Cardiac fibroblast (primary cell): ENCODE data around the gene PARD6G.
A peak's percentile ranks its signal among the peaks of the same experiment; 100 is the strongest.

Experiments used
- DNase-seq, 2 donors: peaks; one replicate each; pipeline versions ENCODE4 v3.0.0 to v3.0.0-alpha.2; 2010; ENCODE audit warnings: low read depth in 2 of 2
- H3K4me3 ChIP-seq, 2 donors: replicated peaks in 1 of 2; 1 replicate in 1 of 2; 2 replicates in 1 of 2; pipeline ENCODE4 v1.5.1; 2011; ENCODE audit warnings: low read depth in 2 of 2, low read length in 2 of 2, mild to moderate bottlenecking in 2 of 2, moderate library complexity in 1 of 2
- CTCF ChIP-seq: IDR thresholded peaks from one replicate; pipeline ENCODE4 v1.5.1; 2011; ENCODE audit warnings: low read depth, mild to moderate bottlenecking, low read length, inconsistent platforms

The PARD6G gene

GRCh38 chr18:80149667-80150066, 97.6 kb downstream of the PARD6G start:
- TF ChIP-seq CTCF = no peak
- no peak for DNase-seq

GRCh38 chr18:80148326-80149199, 98.8 kb downstream of the PARD6G start:
- no peak for TF ChIP-seq CTCF
- DNase-seq = peak; percentile 18 to 38
- H3K4me3 ChIP-seq = peak overlapping the region; percentile 66 to 80

More at GRCh38 chr18:80149667-80150066, 97.6 kb downstream of the PARD6G start:
- H3K4me3 ChIP-seq = no peak overlapping the region

GRCh38 chr18:80147418-80148325, 99.6 kb downstream of the PARD6G start:
- peak; percentile 81 to 85 for DNase-seq
- TF ChIP-seq CTCF = no peak

GRCh38 chr18:80147037-80147417, 100.3 kb downstream of the PARD6G start:
- TF ChIP-seq CTCF = no peak
- DNase-seq = peak in 1 of 2 donors; percentile 32

More at GRCh38 chr18:80147418-80148325, 99.6 kb downstream of the PARD6G start:
- peak overlapping the region; percentile 66 to 80 for H3K4me3 ChIP-seq

GRCh38 chr18:80145196-80145804, 102.0 kb downstream of the PARD6G start:
- no peak for TF ChIP-seq CTCF
- DNase-seq = peak; percentile 25 to 34
- no peak overlapping the region for H3K4me3 ChIP-seq

More at GRCh38 chr18:80147037-80147417, 100.3 kb downstream of the PARD6G start:
- peak overlapping the region; percentile 66 to 80 for H3K4me3 ChIP-seq

- TF ChIP-seq CTCF = no peak
- H3K4me3 ChIP-seq = no peak overlapping the region
- DNase-seq = peak; percentile 17 to 36
Observed at GRCh38 chr18:80143881-80144280, 103.4 kb downstream of the PARD6G start.
